GM12878 (cell line): ENCODE data around the gene SLC1A2. TPM values are rescaled to one million over a fixed set of nuclear protein-coding genes. Genes with fewer than 3 reads are reported as not detected.

ENCODE experiments used
- JUNB ChIP-seq: IDR thresholded peaks from 2 replicates; pipeline ENCODE4 v1.6.1; 2016; ENCODE audit warnings: antibody characterized with exemption, mild to moderate bottlenecking
- NR2F1 ChIP-seq: fragments of 450-650 bp; conservative IDR thresholded peaks from 2 replicates; pipeline ENCODE4 v1.6.1; 2017; ENCODE audit warnings: mild to moderate bottlenecking
- RELB ChIP-seq: fragments of 450-650 bp; IDR thresholded peaks from 2 replicates; pipeline ENCODE4 v1.6.1; 2017; ENCODE audit warnings: low read depth, mild to moderate bottlenecking, moderate library complexity
- RFX5 ChIP-seq: IDR thresholded peaks from 2 replicates; pipeline ENCODE4 v1.6.1; 2011; ENCODE audit warnings: low read depth, low read length, improper control_type of control experiment
- RUNX3 ChIP-seq: IDR thresholded peaks from 2 replicates; pipeline ENCODE4 v1.6.1; 2012; ENCODE audit warnings: low read length, inconsistent platforms
- SREBF2 ChIP-seq: IDR thresholded peaks from 2 replicates; pipeline ENCODE4 v1.6.1; 2012; ENCODE audit warnings: mild to moderate bottlenecking, low read length
- STAT1 ChIP-seq: fragments of 450-650 bp; conservative IDR thresholded peaks from 2 replicates; pipeline ENCODE4 v1.6.1; 2014; ENCODE audit warnings: antibody characterized with exemption, mild to moderate bottlenecking
- TARDBP ChIP-seq: IDR thresholded peaks from 2 replicates; pipeline ENCODE4 v1.6.1; 2016; ENCODE audit warnings: borderline replicate concordance
- ZBTB11 ChIP-seq: fragments of 450-650 bp; formaldehyde crosslinking; IDR thresholded peaks from 2 replicates; pipeline ENCODE4 v1.5.0; 2022; ENCODE audit warnings: mild to moderate bottlenecking, missing genetic modification characterization
- ZNF592 ChIP-seq: fragments of 450-650 bp; IDR thresholded peaks from 2 replicates; pipeline ENCODE4 v1.6.1; 2017; ENCODE audit warnings: mild to moderate bottlenecking, moderate library complexity
- polyA plus RNA-seq, 11 experiments: library from polyadenylated mRNA; depleted of rRNA in 4 of 11; unstranded in 6 of 11; stranded (reverse) in 5 of 11; fragments of >200 nt; fragmentation: Nextera tagmentation in 4 of 11; fragmentation: Illumina TruSeq in 1 of 11; extraction: Ambion mirVana in 4 of 11; extraction: Trizol in 1 of 11; gene quantifications; 1 replicate in 1 of 11; 2 replicates in 10 of 11; pipeline versions ENCODE4 v1.2.1 to v1.2.3, GENCODE V29; 2011 to 2016; ENCODE audit warnings: inconsistent platforms in 2 of 11, missing spikeins in 2 of 11, low read depth in 1 of 11
- total RNA-seq, 4 experiments: library from RNA; depleted of rRNA in 3 of 4; stranded (reverse); fragments of >200 nt in 3 of 4; fragmentation: Illumina TruSeq in 1 of 4; extraction: Trizol in 1 of 4; gene quantifications; 2 replicates each; pipeline versions ENCODE4 v1.2.1 to v1.2.3, GENCODE V29; 2013 to 2021
- TF ChIP-seq, protein P1 (sequence below): fragments of 150-350 bp; IDR thresholded peaks from 2 replicates; pipeline ENCODE4 v1.6.1; 2014; ENCODE audit warnings: mild to moderate bottlenecking, low read depth, low read length

SLC1A2 gene
- total and polyA plus RNA-seq, 10 of the 15 experiments (the other 5 are each of a cell fraction or from before 2014, with no cell fraction given): 0.01 to 0.84 (median 0.22) TPM; not detected in 1

DNA sequence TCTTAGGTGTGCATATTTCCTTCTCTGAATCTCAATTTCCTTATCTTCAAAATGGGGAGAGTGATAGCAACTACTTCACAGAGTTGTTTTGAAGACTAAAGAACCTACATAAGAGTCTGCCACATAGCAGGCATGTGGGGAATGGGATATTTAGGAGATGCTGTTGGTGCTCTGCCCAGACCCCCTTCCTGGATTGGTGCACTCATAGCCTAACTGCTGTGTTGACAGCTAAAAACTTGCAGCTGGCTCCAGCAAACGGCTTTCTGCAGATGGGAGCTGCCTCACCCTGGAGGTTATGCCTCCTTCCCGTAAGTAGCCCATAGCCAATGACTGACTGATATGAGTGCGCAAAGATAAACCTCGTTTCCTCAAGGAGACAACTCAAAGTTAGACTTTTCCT is 174.3 kb downstream of the SLC1A2 start (continued):
- TF ChIP-seq STAT1: no peak
- TF ChIP-seq NR2F1: no peak
- TF ChIP-seq RELB: no peak
- TF ChIP-seq TARDBP: no peak
- TF ChIP-seq, protein P1, sequence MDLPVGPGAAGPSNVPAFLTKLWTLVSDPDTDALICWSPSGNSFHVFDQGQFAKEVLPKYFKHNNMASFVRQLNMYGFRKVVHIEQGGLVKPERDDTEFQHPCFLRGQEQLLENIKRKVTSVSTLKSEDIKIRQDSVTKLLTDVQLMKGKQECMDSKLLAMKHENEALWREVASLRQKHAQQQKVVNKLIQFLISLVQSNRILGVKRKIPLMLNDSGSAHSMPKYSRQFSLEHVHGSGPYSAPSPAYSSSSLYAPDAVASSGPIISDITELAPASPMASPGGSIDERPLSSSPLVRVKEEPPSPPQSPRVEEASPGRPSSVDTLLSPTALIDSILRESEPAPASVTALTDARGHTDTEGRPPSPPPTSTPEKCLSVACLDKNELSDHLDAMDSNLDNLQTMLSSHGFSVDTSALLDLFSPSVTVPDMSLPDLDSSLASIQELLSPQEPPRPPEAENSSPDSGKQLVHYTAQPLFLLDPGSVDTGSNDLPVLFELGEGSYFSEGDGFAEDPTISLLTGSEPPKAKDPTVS: no peak
- no peak for TF ChIP-seq ZNF592
- no peak for TF ChIP-seq RUNX3
- TF ChIP-seq SREBF2: no peak
- no peak for TF ChIP-seq JUNB
- no peak for TF ChIP-seq RFX5
- TF ChIP-seq ZBTB11 (CRISPR knock-in tag): no peak
